DND-41 (cell line): ENCODE measurements around the gene VAPB.

ENCODE experiments used
- CTCF ChIP-seq: IDR thresholded peaks from 2 replicates; pipeline ENCODE4 v1.5.1; 2012; ENCODE audit warnings: borderline replicate concordance, low read length, moderate library complexity, mild to moderate bottlenecking; ENCODE audit not compliant: poor library complexity, severe bottlenecking; ENCODE audit errors: extremely low read depth
- EZH2 ChIP-seq: IDR thresholded peaks from 3 replicates; pipeline ENCODE4 v1.6.1; 2012; ENCODE audit warnings: borderline replicate concordance, low read depth, mild to moderate bottlenecking, moderate library complexity, low read length, inconsistent platforms; ENCODE audit not compliant: severe bottlenecking

- TF ChIP-seq CTCF, result no peak
- no peak for TF ChIP-seq EZH2
These were observed 39.3 kb downstream of the VAPB start for GRCh38 chr20:58428364-58428763.
